Panc1 (cell line): ENCODE results near the gene TNRC18. TPM values are rescaled to one million over a fixed set of nuclear protein-coding genes. Genes with fewer than 3 reads are reported as not detected.
A peak's percentile ranks its signal among the peaks of the same experiment; 100 is the strongest.
"Not testable (repeated sequence)": the region's sequence is repeated elsewhere in the genome, so short reads cannot be mapped to it uniquely, and the experiment has no call there.

Experiments
- ATAC-seq: fragments of 200-7000 bp; cut with Tn5 transposase; 2 replicates; pipeline ENCODE4 v1.9.1; 2020; ENCODE audit warnings: mild to moderate bottlenecking, moderate library complexity
- BruUV-seq: library from RNA; stranded (reverse); fragments of 400-500 nt; replicated peaks from 2 replicates; lab custom pipeline; 2021; lab: Mats Ljungman, UMichigan
- CTCF ChIA-PET: fragments of 300-600 bp; sonication (Branson Sonifier 250); formaldehyde crosslinking; loops from one replicate; lab custom pipeline; 2022; ENCODE audit warnings: antibody characterized with exemption; lab: Charles Lee
- POLR2A ChIA-PET: fragments of 300-600 bp; sonication (Branson Sonifier 250); formaldehyde crosslinking; loops from one replicate; lab custom pipeline; 2022; ENCODE audit warnings: antibody characterized with exemption; lab: Charles Lee
- DNase-seq: peaks from one replicate; pipeline ENCODE4 v3.0.0-alpha.2; 2010; ENCODE audit warnings: low read depth, low spot score
- H3K27ac ChIP-seq: 2 replicates; pipeline ENCODE4 v1.5.1; 2011; ENCODE audit warnings: mild to moderate bottlenecking, low read length, inconsistent platforms
- H3K27me3 ChIP-seq: fragments of 200-500 bp; sonication (Bioruptor generic); 2 replicates; pipeline ENCODE4 v1.6.0; 2014; ENCODE audit warnings: low read length, inconsistent platforms; ENCODE audit not compliant: control insufficient read depth, insufficient read depth
- H3K36me3 ChIP-seq: fragments of 200-500 bp; sonication (Bioruptor generic); 2 replicates; pipeline ENCODE4 v1.5.1; 2014; ENCODE audit warnings: inconsistent platforms, mild to moderate bottlenecking, low read length, moderate library complexity; ENCODE audit not compliant: control insufficient read depth, insufficient read depth
- H3K4me1 ChIP-seq: 2 replicates; pipeline ENCODE4 v1.5.1; 2011; ENCODE audit warnings: inconsistent platforms, mild to moderate bottlenecking, low read length, moderate library complexity; ENCODE audit not compliant: control insufficient read depth, insufficient read depth
- H3K4me3 ChIP-seq, 2 experiments: 2 replicates each; pipeline ENCODE4 v1.5.1; 2011 to 2012; ENCODE audit warnings: low read depth in 2 of 2, low read length in 2 of 2, mild to moderate bottlenecking in 2 of 2, inconsistent platforms in 1 of 2, moderate library complexity in 1 of 2
- H3K9me3 ChIP-seq: fragments of 200-500 bp; sonication (Bioruptor generic); 2 replicates; pipeline ENCODE4 v1.5.1; 2014; ENCODE audit warnings: low read depth, mild to moderate bottlenecking, inconsistent platforms, low read length, moderate library complexity; ENCODE audit not compliant: control insufficient read depth, insufficient read depth
- SIN3A ChIP-seq: IDR thresholded peaks from 2 replicates; pipeline ENCODE4 v1.6.1; 2012; ENCODE audit warnings: low read depth, mild to moderate bottlenecking, low read length, moderate library complexity, borderline replicate concordance; ENCODE audit not compliant: insufficient read depth
- in situ Hi-C: cut with HindIII; loops from 2 replicates; pipeline ENCODE4 v1.10.0; 2016; ENCODE audit warnings: low sequenced_read_pairs, low pct_unique_long_range_greater_than_20kb
- intact Hi-C: fragments of 100-400 bp; cut with micrococcal nuclease; formaldehyde crosslinking; loops from one replicate; pipeline ENCODE4 v1.10.0; 2022; ENCODE audit not compliant: unreplicated experiment
- total RNA-seq: library from RNA; stranded (reverse); gene quantifications from one replicate; pipeline ENCODE4 v1.2.1, GENCODE V29; 2021; ENCODE audit not compliant: unreplicated experiment
- TF ChIP-seq, protein P1 (sequence below), 2 experiments: IDR thresholded peaks; 2 replicates each; pipeline ENCODE4 v1.6.1; 2011 to 2012; ENCODE audit warnings: low read depth in 2 of 2, control low read depth in 1 of 2, low read length in 1 of 2, mild to moderate bottlenecking in 1 of 2, moderate library complexity in 1 of 2; ENCODE audit not compliant: insufficient read depth in 1 of 2

TNRC18 gene
- total RNA-seq, 1 experiment from 2014 or later, result 148 TPM

DNA sequence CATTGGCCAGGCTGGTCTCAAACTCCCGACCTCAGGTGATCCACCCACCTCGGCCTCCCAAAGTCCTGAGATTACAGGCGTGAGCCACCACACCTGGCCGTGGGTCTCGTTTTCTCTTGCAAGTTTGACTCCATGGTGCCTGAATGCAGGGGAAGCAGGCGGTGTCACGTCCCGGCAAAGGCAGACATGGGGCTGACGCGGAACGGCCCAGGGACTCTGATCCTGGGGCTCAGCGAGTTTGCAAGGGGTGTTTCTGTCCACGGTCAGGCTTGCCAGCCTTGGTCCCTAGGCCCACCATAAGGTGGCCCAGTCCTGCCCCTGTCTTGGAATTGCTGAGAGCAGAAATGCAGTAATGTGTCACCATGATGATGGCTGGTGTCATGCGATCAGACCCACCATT, 147.5 kb downstream of the TNRC18 start:
- H3K36me3 ChIP-seq, H3K27me3 ChIP-seq, H3K4me1 ChIP-seq, in situ Hi-C loops, CTCF ChIA-PET, H3K9me3 ChIP-seq, POLR2A ChIA-PET, H3K4me3 ChIP-seq, DNase-seq, intact Hi-C loops, ATAC-seq, H3K27ac ChIP-seq, BruUV-seq: not testable (repeated sequence)

DNA sequence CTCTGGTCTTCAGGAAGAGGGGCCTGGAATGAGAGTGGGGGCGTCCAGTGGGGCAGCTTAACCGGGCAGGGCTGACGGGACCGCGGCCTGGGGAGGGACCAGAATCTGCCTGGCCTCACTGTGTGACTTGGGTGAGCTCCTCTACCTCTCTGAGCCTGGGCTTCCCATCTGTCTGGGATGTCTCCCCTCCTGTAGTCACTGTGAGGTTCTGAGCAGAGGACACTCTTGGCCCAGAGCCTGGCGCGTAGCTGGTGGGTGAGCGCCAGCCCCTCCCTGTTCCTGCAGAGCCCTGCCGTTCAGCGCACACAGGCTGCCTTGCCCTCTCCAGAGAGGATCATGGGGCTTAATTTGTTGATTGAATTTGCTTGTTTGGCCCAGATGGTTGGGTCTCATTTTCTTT, 148.1 kb downstream of the TNRC18 start:
- H3K27me3 ChIP-seq, POLR2A ChIA-PET, H3K4me1 ChIP-seq, DNase-seq, H3K27ac ChIP-seq, H3K36me3 ChIP-seq, H3K9me3 ChIP-seq, intact Hi-C loops, in situ Hi-C loops, BruUV-seq, H3K4me3 ChIP-seq, CTCF ChIA-PET: not testable (repeated sequence)
- ATAC-seq, result peak; percentile 30; the same call in 1 of the 2 replicates

DNA sequence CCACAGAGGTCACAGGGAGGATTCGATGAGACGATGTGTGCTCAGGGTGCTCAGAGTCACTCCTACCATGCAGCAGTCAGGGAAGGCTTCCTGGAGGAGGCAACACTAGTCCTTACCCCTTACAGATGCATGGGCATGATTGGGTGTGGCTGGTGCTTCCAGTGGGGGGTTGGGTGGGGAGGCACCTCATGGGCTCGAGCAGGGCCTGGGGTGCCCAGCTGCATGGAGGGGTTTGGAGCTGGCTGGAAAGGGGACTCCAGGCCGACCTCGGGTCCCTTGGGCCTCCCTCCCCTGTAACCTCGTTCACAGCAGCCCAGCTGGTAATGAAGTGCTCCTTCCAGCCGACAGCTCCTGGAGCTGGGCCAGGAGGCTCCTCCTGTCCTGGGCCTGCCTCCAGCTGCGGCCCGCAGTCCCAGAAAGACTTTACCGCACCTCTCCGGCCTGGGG, 148.6 kb downstream of the TNRC18 start:
- H3K27ac ChIP-seq, H3K27me3 ChIP-seq, H3K36me3 ChIP-seq, H3K4me1 ChIP-seq, in situ Hi-C loops, POLR2A ChIA-PET, H3K9me3 ChIP-seq, CTCF ChIA-PET, BruUV-seq, DNase-seq, intact Hi-C loops, H3K4me3 ChIP-seq: not testable (repeated sequence)
- peak; percentile 15 for ATAC-seq

DNA sequence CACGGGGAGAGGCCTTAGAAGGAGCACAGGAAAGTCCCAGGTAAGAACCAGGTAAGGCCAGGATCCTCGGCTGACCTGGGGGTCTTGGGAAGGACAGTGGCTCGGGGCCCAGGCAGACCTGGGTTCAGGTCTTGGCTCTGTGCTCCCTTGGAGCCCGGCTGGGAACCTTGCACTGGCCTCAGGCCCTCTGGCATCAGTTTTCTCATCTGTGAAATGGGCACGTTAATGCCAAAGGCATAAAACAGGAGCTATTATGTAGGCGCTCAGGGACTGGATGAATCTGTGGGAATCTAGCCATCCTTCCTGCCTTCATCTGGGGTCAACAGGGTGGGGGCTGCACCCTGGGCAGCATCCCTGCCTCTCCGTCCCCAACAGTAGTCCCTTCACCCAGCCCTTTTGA, 149.2 kb downstream of the TNRC18 start:
- ChIA-PET CTCF (no interaction called here), POLR2A (no interaction called here)
- TF ChIP-seq, protein P1, sequence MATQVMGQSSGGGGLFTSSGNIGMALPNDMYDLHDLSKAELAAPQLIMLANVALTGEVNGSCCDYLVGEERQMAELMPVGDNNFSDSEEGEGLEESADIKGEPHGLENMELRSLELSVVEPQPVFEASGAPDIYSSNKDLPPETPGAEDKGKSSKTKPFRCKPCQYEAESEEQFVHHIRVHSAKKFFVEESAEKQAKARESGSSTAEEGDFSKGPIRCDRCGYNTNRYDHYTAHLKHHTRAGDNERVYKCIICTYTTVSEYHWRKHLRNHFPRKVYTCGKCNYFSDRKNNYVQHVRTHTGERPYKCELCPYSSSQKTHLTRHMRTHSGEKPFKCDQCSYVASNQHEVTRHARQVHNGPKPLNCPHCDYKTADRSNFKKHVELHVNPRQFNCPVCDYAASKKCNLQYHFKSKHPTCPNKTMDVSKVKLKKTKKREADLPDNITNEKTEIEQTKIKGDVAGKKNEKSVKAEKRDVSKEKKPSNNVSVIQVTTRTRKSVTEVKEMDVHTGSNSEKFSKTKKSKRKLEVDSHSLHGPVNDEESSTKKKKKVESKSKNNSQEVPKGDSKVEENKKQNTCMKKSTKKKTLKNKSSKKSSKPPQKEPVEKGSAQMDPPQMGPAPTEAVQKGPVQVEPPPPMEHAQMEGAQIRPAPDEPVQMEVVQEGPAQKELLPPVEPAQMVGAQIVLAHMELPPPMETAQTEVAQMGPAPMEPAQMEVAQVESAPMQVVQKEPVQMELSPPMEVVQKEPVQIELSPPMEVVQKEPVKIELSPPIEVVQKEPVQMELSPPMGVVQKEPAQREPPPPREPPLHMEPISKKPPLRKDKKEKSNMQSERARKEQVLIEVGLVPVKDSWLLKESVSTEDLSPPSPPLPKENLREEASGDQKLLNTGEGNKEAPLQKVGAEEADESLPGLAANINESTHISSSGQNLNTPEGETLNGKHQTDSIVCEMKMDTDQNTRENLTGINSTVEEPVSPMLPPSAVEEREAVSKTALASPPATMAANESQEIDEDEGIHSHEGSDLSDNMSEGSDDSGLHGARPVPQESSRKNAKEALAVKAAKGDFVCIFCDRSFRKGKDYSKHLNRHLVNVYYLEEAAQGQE (IDR thresholded peaks at IDR 0.05; ENCODE audit: insufficient read depth in 1 of 2, low read depth in 2 of 2, low read length in 1 of 2), result no peak
- TF ChIP-seq SIN3A, result no peak
- Histone ChIP-seq H3K4me1 (no peaks in the 10 kb centered on the region), H3K27ac (no peak overlapping the region), H3K4me3 (no peak overlapping the region), H3K36me3 (no peaks in the 10 kb centered on the region), H3K9me3 (no peaks in the 10 kb centered on the region), H3K27me3 (no peaks in the 10 kb centered on the region)
- intact Hi-C loops, result no loop called here
- ATAC-seq (no peak), DNase-seq (no peak)
- in situ Hi-C loops, result no loop called here
- BruUV-seq, result no TSS peak

DNA sequence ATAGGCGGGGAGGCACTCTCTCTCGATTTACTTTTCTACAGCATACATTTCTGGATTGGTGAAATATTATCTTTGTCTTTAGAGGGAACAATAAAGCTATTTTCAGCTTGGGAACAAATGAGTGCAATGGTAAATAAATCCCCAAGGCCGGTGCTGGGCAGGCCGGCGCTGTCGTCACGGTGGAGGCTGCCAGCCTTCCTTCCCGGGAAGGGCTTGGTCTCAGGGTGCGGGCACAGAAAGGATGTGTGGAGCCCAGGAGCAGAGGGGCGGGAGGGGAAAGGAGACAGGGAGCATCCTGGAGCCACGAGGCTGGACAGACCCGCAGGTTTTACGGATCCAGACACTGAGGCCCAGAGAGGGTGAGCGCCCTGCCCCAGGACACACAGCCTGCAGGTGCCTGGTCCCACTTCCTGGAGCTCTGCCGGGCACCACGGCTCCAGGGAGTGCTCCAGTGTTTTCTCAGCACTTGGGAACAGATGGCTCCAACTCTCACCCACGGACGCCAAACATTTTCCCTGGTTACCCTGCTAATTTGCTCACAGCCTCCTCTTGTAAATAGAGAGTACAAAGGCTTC, 149.7 kb downstream of the TNRC18 start:
- POLR2A ChIA-PET, result interaction anchor here (0.5 to 0.6 kb wide), 2 partner anchors 52 to 405 kb away, joined by 3 to 4 read pairs; no protein-coding TSS in a partner anchor
- H3K4me3 ChIP-seq, H3K9me3 ChIP-seq, CTCF ChIA-PET, in situ Hi-C loops, intact Hi-C loops, H3K36me3 ChIP-seq, BruUV-seq, H3K4me1 ChIP-seq, DNase-seq, H3K27ac ChIP-seq, H3K27me3 ChIP-seq: not testable (repeated sequence)
- 0 out of 2 replicates have a peak, but pooled peaks have one; percentile 24 for ATAC-seq
